CD4-positive, alpha-beta T cell (primary cell): Measurements from ENCODE around the gene VSTM2B. TPM values are rescaled to one million over a fixed set of nuclear protein-coding genes. Genes with fewer than 3 reads are reported as not detected.
A peak's percentile ranks its signal among the peaks of the same experiment; 100 is the strongest.

Experiments
- ATAC-seq: fragments of 200-7000 bp; cut with Tn5 transposase; one replicate; pipeline ENCODE4 v1.10.0; 2022; ENCODE audit warnings: mild to moderate bottlenecking; ENCODE audit not compliant: poor library complexity
- CTCF ChIA-PET: fragments of 350-600 bp; sonication (Branson Sonifier 250); formaldehyde crosslinking; loops from one replicate; lab custom pipeline; 2021; ENCODE audit warnings: antibody characterized with exemption, inconsistent platforms; lab: Charles Lee
- POLR2A ChIA-PET: fragments of 350-600 bp; sonication (Branson Sonifier 250); formaldehyde crosslinking; loops from one replicate; lab custom pipeline; 2021; ENCODE audit warnings: antibody characterized with exemption, inconsistent platforms; lab: Charles Lee
- DNase-seq, 14 experiments: peaks; one replicate each; pipeline ENCODE4 v3.0.0-alpha.2; 2013 to 2020; ENCODE audit warnings: mixed read lengths in 2 of 14
- H3K27ac ChIP-seq, 2 donors: one replicate each; pipeline versions ENCODE4 v1.5.1 to v1.7.0; 2013; ENCODE audit warnings: low read length in 2 of 2, low read depth in 1 of 2, mild to moderate bottlenecking in 1 of 2
- H3K27me3 ChIP-seq, 2 experiments: 1 replicate in 1 of 2; 2 replicates in 1 of 2; pipeline versions ENCODE4 v1.6.1 to v1.7.0; 2013; ENCODE audit warnings: low read length in 2 of 2, control low read depth in 1 of 2, mild to moderate bottlenecking in 1 of 2, moderate library complexity in 1 of 2; ENCODE audit not compliant: insufficient read depth in 2 of 2, control insufficient read depth in 1 of 2
- H3K36me3 ChIP-seq: one replicate; pipeline ENCODE4 v1.6.1; 2013; ENCODE audit warnings: low read length, control low read depth; ENCODE audit not compliant: insufficient read depth
- H3K4me1 ChIP-seq: one replicate; pipeline ENCODE4 v1.6.1; 2013; ENCODE audit warnings: low read length, control low read depth; ENCODE audit not compliant: insufficient read depth
- H3K4me3 ChIP-seq: one replicate; pipeline ENCODE4 v1.5.1; 2013; ENCODE audit warnings: mild to moderate bottlenecking, low read length, moderate library complexity
- H3K9me3 ChIP-seq, 2 experiments: 1 replicate in 1 of 2; 2 replicates in 1 of 2; pipeline versions ENCODE4 v1.6.1 to v1.7.0; 2013; ENCODE audit warnings: low read length in 2 of 2, mild to moderate bottlenecking in 2 of 2, control low read depth in 1 of 2, moderate library complexity in 1 of 2; ENCODE audit not compliant: control insufficient read depth in 1 of 2, insufficient read depth in 1 of 2
- H3K27ac Mint-ChIP-seq: one replicate; pipeline ENCODE4 v1.8.0; 2020; ENCODE audit warnings: mixed read lengths
- H3K27me3 Mint-ChIP-seq: one replicate; pipeline ENCODE4 v1.8.0; 2021; ENCODE audit warnings: mixed read lengths
- H3K36me3 Mint-ChIP-seq: one replicate; pipeline ENCODE4 v1.8.0; 2021; ENCODE audit warnings: low read depth, mixed read lengths
- H3K4me1 Mint-ChIP-seq: one replicate; pipeline ENCODE4 v1.8.0; 2021; ENCODE audit warnings: low read depth, mixed read lengths
- H3K4me3 Mint-ChIP-seq: one replicate; pipeline ENCODE4 v1.8.0; 2020; ENCODE audit warnings: mild to moderate bottlenecking, mixed read lengths
- H3K9me3 Mint-ChIP-seq: one replicate; pipeline ENCODE4 v1.8.0; 2020; ENCODE audit warnings: mixed read lengths
- intact Hi-C, 2 experiments: fragments of 100-400 bp; cut with DNase I in 1 of 2; cut with micrococcal nuclease in 1 of 2; formaldehyde crosslinking; loops; one replicate each; pipeline versions ENCODE4 v1.15.1 to v1.9.0; 2023 to 2025; cut with DNase I, micrococcal nuclease
- total RNA-seq, 174 experiments: library from RNA in 2 of 174; stranded (reverse) in 2 of 174; gene quantifications; one replicate each; pipeline ENCODE4 v1.2.3 and lab custom pipeline; 2021 to 2026
- TF ChIP-seq, protein P1 (sequence below): fragments of 200-600 bp; IDR thresholded peaks from one replicate; pipeline ENCODE4 v1.8.0; 2022; ENCODE audit warnings: antibody characterized with exemption, mild to moderate bottlenecking

Gene VSTM2B
- total RNA-seq, 2 experiments from 2014 or later: not detected

DNA sequence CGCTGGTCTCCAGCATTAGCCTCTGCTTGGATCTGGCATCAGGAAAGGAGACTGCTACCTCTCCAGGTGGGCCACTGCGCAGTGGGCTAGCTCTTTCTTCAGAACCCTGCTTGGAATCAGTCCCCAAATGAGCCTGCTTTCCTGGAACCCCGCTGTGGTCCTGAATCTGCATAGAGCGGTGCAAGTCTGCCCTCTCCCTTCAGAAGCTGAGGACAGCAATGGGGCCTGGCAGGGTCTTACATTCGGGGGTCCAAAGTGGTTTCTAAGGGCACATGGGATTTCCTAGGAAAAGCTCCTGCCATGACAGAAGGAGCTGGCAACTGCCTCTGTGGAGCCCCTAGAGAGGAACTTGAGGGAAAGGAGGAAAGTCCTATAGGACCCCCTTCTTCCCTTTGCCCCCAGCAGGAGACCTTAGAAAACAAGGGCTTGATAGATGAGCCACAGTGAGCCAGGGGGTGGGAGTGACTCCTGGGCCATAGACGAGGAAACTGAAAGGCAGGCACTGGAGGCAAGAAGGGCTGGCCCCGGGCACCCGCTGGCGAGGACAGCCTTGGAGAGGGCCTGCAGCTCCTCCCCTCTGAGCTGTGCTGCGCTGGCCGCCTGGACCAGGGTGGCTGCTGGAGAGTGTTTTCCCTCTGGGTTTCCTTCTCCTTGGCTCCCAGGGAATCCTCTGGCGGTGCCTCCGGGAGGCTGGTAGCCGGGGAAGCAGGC, 1.4 kb upstream of the VSTM2B start:
- H3K4me3 ChIP-seq: no peak overlapping the region
- H3K9me3 ChIP-seq: peaks cover 0 to 18% of the 10 kb centered on the region in 2 experiments
- H3K27ac ChIP-seq: no peak overlapping the region
- peaks cover 42% of the 10 kb centered on the region for H3K4me1 ChIP-seq
- DNase-seq: no peak
- intact Hi-C loops: no loop called here
- ChIA-PET POLR2A (no interaction called here), CTCF (no interaction called here)
- Mint-ChIP-seq H3K27ac (no peak overlapping the region), H3K9me3 (no peaks in the 10 kb centered on the region), H3K4me1 (peaks cover 20% of the 10 kb centered on the region), H3K27me3 (peaks cover 75% of the 10 kb centered on the region), H3K36me3 (no peaks in the 10 kb centered on the region), H3K4me3 (peak overlapping the region; percentile 38)
- H3K27me3 ChIP-seq: peaks cover 49 to 73% of the 10 kb centered on the region in 2 experiments
- no peak for ATAC-seq
- H3K36me3 ChIP-seq: no peaks in the 10 kb centered on the region
- TF ChIP-seq, protein P1, sequence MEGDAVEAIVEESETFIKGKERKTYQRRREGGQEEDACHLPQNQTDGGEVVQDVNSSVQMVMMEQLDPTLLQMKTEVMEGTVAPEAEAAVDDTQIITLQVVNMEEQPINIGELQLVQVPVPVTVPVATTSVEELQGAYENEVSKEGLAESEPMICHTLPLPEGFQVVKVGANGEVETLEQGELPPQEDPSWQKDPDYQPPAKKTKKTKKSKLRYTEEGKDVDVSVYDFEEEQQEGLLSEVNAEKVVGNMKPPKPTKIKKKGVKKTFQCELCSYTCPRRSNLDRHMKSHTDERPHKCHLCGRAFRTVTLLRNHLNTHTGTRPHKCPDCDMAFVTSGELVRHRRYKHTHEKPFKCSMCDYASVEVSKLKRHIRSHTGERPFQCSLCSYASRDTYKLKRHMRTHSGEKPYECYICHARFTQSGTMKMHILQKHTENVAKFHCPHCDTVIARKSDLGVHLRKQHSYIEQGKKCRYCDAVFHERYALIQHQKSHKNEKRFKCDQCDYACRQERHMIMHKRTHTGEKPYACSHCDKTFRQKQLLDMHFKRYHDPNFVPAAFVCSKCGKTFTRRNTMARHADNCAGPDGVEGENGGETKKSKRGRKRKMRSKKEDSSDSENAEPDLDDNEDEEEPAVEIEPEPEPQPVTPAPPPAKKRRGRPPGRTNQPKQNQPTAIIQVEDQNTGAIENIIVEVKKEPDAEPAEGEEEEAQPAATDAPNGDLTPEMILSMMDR: no peak

- ChIA-PET CTCF (no interaction called here), POLR2A (no interaction called here)
- Histone ChIP-seq H3K36me3 (no peaks in the 10 kb centered on the region), H3K27ac (no peak overlapping the region), H3K27me3 (peaks cover 52 to 79% of the 10 kb centered on the region in 2 experiments), H3K9me3 (peaks cover 0 to 23% of the 10 kb centered on the region in 2 experiments), H3K4me3 (no peak overlapping the region), H3K4me1 (peaks cover 45% of the 10 kb centered on the region)
- TF ChIP-seq, protein P1: no peak
- H3K36me3 Mint-ChIP-seq: no peaks in the 10 kb centered on the region
- ATAC-seq (no peak), DNase-seq (no peak)
- no peak overlapping the region for H3K4me3 Mint-ChIP-seq
- peaks cover 69% of the 10 kb centered on the region for H3K27me3 Mint-ChIP-seq
- H3K9me3 Mint-ChIP-seq: no peaks in the 10 kb centered on the region
- peaks cover 23% of the 10 kb centered on the region for H3K4me1 Mint-ChIP-seq
- H3K27ac Mint-ChIP-seq: no peak overlapping the region
- intact Hi-C loops: no loop called here
Measured at GRCh38 chr19:29524912-29525831, 622 bp upstream of the VSTM2B start.

DNA sequence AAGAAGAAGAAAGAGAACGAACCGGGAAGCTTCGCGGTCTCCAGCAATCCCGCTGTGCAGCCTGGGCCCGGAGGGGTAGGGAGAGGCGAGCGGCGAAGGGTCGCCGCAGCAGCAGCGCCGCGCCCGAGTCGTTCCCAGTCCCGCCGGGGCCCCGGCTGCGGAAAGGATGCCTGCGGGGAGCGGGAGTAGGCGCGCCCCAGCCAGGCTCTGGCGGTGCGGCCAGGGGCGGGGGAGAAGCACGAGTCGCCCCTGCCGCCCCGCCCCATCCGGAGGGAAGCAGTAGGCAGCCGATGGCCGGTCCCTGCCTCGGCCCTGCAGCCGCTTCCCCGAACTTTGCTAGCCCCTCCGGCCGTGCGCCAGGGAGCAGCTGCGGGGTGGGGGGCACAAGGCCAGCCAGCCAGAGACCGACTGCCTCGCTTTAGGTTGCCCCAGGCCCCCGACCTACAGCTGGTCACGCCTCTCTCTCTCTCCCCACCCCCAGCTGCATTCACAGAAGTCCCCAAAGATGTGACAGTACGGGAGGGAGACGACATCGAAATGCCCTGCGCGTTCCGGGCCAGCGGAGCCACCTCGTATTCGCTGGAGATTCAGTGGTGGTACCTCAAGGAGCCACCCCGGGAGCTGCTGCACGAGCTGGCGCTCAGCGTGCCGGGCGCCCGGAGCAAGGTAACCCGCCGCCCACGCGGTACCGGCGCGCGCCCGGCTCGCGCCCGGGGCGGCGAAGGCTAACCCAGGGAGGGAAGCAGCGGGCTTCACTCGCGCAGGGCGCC, 1.1 kb downstream of the VSTM2B start:
- TF ChIP-seq, protein P1: no peak
- Mint-ChIP-seq H3K27ac (no peak overlapping the region), H3K27me3 (peaks cover 70% of the 10 kb centered on the region), H3K4me3 (peak overlapping the region; percentile 20), H3K4me1 (peaks cover 23% of the 10 kb centered on the region), H3K36me3 (no peaks in the 10 kb centered on the region), H3K9me3 (no peaks in the 10 kb centered on the region)
- intact Hi-C loops: no loop called here
- ChIA-PET POLR2A (no interaction called here), CTCF (no interaction called here)
- H3K27me3 ChIP-seq: peaks cover 62 to 85% of the 10 kb centered on the region in 2 experiments
- no peak overlapping the region for H3K4me3 ChIP-seq
- ATAC-seq (no peak), DNase-seq (no peak)
- H3K9me3 ChIP-seq: peaks cover 0 to 28% of the 10 kb centered on the region in 2 experiments
- H3K4me1 ChIP-seq: peaks cover 45% of the 10 kb centered on the region
- no peaks in the 10 kb centered on the region for H3K36me3 ChIP-seq
- H3K27ac ChIP-seq: no peak overlapping the region
